Omental fat pad (tissue), 4 donors: Measurements from ENCODE around the gene GINS2. TPM values are rescaled to one million over a fixed set of nuclear protein-coding genes. Genes with fewer than 3 reads are reported as not detected.

Experiments
- ATAC-seq: fragments of 150-250 bp; one replicate; pipeline ENCODE4 v1.9.1; 2016; ENCODE audit warnings: mild to moderate bottlenecking, moderate library complexity; ENCODE audit not compliant: low FRiP score
- DNase-seq: peaks from one replicate; pipeline ENCODE4 v3.0.0-alpha.2; 2019; ENCODE audit warnings: low spot score
- total RNA-seq, 4 donors: library from RNA; depleted of rRNA; stranded (reverse); fragments of >200 nt; gene quantifications; one replicate each; pipeline ENCODE4 v1.1.0, GENCODE V29; 2016
- TF ChIP-seq, protein P1 (sequence below), 3 donors: fragments of 450-650 bp; IDR thresholded peaks; one replicate each; pipeline ENCODE4 v1.5.1; 2016 to 2017; ENCODE audit warnings: antibody characterized with exemption in 3 of 3, mild to moderate bottlenecking in 3 of 3, moderate library complexity in 2 of 3

Gene GINS2
- under 1 TPM in 2 of 4 donors, not detected in 2; 0.25 to 0.72 TPM for total RNA-seq

DNA sequence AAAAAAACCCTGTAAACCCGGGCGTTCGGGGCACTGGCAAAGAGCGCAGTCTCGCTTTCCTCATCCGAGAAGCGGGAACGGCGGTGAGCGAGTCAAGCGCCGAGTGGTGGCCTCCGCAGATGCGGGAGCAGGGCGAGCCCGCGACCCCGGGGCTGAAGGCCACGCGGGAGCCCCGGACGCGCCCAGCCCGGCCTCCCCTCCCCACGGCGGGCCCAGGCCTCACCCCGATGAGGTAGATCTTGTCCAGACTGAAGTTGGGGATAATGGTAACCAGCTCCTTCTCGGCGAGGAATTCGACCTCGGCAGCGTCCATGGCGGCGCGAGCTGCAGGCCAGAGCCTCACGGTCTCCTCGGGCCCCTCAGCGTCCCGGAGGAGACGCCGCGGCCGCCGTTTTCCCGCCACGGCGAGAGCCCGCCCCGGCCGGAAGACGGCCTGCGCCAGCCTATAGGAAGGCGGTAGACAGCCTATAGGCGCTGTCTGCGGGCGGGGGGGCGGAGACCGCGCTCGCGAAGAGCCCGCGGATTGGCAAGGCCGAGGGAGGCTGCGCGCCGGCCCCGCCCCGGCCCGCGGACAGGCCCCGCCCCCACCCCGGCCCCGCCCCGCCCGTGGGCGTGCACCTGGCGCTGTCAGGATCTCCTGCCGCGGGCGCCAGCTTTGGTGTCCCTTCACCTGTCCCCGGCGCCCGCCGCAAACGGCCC is at the start of gene GINS2:
Gene GINS2 (minus strand): TSS at position 369 of the 699 bp plus-strand sequence. CDS start 56 bp downstream, at position 313.
- ATAC-seq: peak; percentile 100
- peak; percentile 50 for DNase-seq
- TF ChIP-seq, protein P1, sequence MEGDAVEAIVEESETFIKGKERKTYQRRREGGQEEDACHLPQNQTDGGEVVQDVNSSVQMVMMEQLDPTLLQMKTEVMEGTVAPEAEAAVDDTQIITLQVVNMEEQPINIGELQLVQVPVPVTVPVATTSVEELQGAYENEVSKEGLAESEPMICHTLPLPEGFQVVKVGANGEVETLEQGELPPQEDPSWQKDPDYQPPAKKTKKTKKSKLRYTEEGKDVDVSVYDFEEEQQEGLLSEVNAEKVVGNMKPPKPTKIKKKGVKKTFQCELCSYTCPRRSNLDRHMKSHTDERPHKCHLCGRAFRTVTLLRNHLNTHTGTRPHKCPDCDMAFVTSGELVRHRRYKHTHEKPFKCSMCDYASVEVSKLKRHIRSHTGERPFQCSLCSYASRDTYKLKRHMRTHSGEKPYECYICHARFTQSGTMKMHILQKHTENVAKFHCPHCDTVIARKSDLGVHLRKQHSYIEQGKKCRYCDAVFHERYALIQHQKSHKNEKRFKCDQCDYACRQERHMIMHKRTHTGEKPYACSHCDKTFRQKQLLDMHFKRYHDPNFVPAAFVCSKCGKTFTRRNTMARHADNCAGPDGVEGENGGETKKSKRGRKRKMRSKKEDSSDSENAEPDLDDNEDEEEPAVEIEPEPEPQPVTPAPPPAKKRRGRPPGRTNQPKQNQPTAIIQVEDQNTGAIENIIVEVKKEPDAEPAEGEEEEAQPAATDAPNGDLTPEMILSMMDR (IDR thresholded peaks at IDR 0.05): no peak

DNA sequence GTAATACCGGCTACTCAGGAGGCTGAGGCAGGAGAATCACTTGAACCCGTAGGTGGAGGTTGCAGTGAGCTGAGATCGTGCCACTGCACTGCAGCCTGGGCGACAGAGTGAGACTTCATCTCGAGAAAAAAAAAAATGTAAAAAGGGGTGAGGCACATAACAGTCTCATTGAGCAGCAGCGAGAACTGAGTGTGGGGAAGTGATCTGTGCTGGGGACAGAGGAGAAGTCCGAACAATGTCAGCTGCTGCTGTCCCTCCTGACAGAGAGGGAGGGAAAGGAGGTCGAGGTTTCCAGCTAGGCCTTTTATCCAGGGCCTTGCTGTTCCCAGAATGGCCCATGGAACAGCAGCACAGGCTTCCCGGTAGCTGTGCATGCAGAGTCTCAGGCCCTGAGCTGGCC is 48.2 kb upstream of the GINS2 start:
- TF ChIP-seq, protein P1 (IDR thresholded peaks at IDR 0.05): no peak
- ATAC-seq (no peak), DNase-seq (no peak)

DNA sequence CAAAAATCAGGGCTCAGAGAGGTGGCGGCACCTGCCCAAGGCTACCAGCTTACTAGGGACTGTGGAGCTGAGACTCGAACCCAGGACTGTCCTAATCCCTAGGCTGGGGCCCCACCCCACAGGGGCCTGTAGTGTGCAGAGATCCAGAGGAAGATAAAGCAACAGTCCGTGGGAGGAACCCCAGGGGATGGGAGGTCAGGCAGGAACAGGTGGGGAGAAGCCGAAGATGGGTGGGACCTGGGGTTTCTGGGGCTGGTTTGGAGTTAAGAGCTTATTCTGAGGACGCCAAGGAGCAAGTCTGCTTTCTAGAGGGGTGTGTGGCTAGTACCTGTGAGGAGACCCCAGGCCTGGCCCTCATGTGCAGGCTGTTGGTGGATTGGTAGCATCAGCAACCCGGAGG is 47.2 kb upstream of the GINS2 start:
- ATAC-seq (no peak), DNase-seq (no peak)
- TF ChIP-seq, protein P1 (IDR thresholded peaks at IDR 0.05): no peak

DNA sequence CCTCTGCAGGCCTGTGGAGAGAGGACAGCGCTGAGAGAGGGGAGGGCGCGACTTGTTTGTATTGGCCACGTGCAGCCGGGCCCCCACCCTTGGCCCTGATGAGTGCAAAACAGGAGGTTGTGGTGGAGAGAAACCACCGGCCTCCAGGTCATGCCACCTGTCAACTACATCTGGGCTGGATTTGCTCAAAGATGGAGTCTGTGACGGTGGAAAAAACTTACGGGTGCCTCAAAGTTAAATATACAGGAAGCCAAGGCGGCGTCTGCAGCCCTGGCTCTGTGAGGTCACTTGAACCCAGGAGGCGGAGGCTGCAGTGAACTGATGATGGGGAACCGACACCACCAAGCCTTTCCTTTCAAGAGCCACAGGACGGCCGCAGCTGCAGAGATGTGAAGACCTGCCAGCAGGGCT is 46.5 kb upstream of the GINS2 start:
- TF ChIP-seq, protein P1 (IDR thresholded peaks at IDR 0.05): no peak
- ATAC-seq: no peak

DNA sequence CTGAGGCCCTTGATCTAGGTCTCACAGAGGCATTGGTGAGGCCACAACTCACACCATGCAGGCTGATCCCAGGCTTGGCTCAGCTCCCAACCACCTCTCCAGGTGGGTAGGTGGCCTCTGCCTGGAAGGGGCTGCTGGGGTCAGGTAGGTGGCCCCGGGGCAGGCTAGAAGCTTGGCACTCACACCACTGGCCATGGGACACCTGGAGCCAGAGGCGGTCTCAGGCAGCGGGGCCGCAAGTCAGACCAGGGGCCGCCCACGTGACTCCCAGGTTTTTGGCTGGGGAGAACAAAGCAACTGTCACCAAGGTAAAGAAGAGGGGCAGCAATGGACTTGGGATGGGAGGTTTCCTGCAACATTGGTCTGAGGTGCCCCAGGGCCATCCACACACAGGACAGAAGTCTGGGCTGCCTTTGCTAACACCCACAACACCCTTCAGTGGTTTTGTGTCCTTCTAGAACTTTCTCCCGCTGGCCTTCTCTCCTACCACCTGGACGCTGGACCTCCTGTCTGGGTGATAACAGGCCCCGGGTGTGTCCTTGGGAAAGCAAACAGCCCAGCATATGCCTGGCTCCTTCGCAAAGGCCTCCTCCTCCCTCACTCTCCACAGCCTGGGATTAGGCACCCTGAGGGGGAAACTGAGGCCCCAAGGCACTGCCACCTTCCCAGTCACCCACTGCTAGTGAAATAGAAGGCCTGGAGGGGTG is 45.7 kb upstream of the GINS2 start:
- no peak for DNase-seq
- TF ChIP-seq, protein P1 (IDR thresholded peaks at IDR 0.05): no peak
- no peak for ATAC-seq

More for the DNA sequence above, 46.5 kb upstream of the GINS2 start:
- DNase-seq: no peak

DNA sequence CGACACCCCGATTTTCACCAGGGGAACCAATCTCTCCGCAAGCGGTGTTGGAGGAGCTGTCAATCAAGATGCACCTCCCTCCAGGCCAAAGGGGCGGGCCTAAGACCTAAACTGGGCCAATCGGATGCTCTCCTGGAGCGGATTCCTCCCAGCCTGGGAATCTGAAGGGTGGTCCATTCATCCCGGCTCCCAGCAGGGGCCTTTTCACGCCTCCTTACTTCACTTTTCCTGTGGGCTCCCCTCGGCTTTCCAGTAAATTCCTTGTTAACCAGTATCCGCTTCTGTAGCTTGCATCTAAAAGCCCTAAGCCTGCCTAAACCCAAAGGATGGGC is 45.1 kb upstream of the GINS2 start:
- DNase-seq: no peak
- TF ChIP-seq, protein P1 (IDR thresholded peaks at IDR 0.05): no peak
- no peak for ATAC-seq
